ENCODE results near the gene RNF41.

Gene RNF41

DNA sequence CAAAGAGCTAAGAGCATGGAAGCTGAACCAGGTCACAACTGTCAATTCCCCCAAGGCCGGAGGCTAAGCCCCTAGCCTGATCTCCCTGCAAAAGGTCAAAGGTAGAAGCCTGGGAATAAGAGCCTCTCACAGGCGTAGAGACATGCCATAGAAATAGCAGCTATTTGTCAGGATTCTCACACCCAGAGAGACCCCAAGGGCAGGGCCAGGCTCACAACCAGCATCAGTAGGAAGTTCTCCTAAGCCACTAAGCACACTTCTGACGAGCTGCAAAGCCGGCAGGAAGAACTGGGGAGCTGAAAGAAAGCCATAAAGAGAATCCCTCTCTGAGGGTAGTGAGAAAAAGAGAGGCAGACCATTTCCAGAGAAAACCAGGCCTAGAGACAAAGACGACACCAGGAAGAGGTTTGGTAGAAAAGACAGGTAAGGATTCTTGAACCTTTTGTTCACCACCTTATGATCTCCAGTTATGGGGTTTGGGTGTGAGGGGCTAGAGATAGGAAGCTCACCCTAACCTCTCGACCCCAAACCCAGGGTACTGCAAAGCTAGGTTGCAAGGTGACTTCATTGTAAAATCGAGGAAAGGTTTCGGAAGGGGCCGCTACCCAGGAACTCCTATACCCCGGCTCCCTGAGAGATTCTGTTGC, 33.5 kb downstream of the RNF41 start:
- no peak for DNase-seq (ENCODE audit: low spot score)
- TF ChIP-seq, protein P1, sequence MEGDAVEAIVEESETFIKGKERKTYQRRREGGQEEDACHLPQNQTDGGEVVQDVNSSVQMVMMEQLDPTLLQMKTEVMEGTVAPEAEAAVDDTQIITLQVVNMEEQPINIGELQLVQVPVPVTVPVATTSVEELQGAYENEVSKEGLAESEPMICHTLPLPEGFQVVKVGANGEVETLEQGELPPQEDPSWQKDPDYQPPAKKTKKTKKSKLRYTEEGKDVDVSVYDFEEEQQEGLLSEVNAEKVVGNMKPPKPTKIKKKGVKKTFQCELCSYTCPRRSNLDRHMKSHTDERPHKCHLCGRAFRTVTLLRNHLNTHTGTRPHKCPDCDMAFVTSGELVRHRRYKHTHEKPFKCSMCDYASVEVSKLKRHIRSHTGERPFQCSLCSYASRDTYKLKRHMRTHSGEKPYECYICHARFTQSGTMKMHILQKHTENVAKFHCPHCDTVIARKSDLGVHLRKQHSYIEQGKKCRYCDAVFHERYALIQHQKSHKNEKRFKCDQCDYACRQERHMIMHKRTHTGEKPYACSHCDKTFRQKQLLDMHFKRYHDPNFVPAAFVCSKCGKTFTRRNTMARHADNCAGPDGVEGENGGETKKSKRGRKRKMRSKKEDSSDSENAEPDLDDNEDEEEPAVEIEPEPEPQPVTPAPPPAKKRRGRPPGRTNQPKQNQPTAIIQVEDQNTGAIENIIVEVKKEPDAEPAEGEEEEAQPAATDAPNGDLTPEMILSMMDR (IDR thresholded peaks at IDR 0.05; ENCODE audit: extremely low read depth, insufficient read depth, missing control alignments) = no peak
- in situ Hi-C loops (cut with MboI; ENCODE audit: low pct_unique_long_range_greater_than_20kb, low sequenced_read_pairs, unreplicated experiment) = no loop called here

DNA sequence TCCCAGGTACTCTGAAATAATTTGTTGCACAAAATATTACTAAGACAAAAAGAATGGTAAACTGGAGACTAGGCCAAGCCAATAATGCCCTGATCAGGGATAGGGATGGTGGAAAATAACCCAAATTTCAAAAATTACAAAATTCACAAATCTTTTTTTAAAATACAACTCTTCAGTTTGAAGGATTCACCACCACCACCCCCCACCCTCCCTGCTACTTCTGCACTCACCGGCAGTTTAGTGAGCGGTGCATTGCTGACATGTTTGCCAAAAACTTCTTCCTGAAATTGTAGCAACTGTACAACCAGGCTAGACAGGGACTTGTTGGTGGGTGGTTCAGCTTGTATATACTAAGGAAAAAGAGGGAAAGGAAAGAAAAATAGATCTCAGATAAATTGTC, 34.8 kb downstream of the RNF41 start:
- in situ Hi-C loops (cut with MboI; ENCODE audit: low pct_unique_long_range_greater_than_20kb, low sequenced_read_pairs, unreplicated experiment) = no loop called here
- DNase-seq (ENCODE audit: low spot score) = no peak
- TF ChIP-seq, protein P1 (IDR thresholded peaks at IDR 0.05; ENCODE audit: extremely low read depth, insufficient read depth, missing control alignments) = no peak

DNA sequence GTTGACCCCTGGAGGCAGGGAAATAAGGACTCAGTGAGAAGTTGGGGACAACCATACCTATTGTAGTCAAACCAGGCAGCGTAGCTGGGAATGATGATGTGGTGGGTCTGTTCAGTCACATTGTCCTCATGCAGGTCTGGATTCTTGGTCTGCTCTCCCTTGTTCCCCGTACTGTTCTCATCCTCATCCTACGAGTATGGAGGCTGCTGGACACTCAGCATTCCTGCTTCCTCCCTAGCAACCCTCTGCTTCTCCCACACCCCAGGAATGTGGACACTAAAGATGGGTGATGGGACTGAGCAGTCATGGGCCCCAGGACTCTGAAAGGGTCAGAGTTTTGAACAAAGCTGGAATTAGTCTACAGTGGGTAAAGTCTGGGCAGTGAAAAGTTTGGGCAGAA, 43.4 kb downstream of the RNF41 start:
- in situ Hi-C loops (cut with MboI; ENCODE audit: low pct_unique_long_range_greater_than_20kb, low sequenced_read_pairs, unreplicated experiment) = no loop called here
- TF ChIP-seq, protein P1 (IDR thresholded peaks at IDR 0.05; ENCODE audit: extremely low read depth, insufficient read depth, missing control alignments) = no peak
- DNase-seq (ENCODE audit: low spot score) = no peak

DNA sequence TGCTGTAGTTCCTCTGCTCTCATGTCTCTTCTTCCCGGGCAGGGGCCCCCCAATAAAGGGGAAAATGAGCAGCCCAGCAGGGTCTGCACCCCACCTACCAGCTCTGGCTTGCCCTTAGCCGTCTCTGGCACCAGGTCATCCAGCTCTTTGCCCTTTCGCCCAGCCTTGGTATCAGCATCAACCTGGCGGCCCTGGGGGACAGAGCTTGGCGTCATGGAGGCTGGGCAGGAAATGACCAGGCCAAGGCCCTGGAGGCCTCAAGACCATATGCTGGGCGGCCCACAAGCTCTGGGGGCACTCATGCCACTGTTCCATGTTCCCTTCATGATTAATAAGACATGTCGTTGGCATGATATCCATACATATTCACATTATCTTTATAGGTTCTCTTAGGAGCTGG, 48.9 kb downstream of the RNF41 start:
- in situ Hi-C loops (cut with MboI; ENCODE audit: low pct_unique_long_range_greater_than_20kb, low sequenced_read_pairs, unreplicated experiment) = no loop called here
- TF ChIP-seq, protein P1 (IDR thresholded peaks at IDR 0.05; ENCODE audit: extremely low read depth, insufficient read depth, missing control alignments) = no peak
- DNase-seq (ENCODE audit: low spot score) = no peak

DNA sequence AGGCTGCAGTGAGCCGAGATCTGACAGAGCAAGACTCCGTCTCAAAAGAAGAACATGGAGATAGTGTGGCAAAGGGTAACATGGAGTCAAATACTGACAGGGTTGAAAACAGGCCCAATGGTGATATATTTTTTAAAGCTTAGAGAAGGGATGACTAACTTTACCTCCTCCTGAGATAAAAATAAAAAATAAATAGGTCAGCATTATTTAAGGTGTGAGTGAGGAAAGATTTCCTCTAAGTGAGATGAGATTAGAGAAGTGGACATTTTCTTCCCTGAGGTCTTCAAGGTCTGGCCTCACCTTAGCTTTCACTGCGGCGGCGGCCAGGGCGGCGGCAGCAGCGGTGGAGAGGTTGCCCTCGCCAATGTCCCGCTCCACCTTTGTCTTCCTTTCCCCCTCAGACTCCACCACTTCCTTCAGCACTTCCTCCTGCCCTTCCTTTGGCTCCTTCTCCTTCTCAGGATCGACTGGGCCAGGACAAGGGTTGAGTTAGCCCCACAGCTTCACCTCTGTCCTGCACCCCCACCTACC, 52.4 kb downstream of the RNF41 start:
- no peak for DNase-seq (ENCODE audit: low spot score)
- TF ChIP-seq, protein P1 (IDR thresholded peaks at IDR 0.05; ENCODE audit: extremely low read depth, insufficient read depth, missing control alignments) = no peak
- in situ Hi-C loops (cut with MboI; ENCODE audit: low pct_unique_long_range_greater_than_20kb, low sequenced_read_pairs, unreplicated experiment) = no loop called here

DNA sequence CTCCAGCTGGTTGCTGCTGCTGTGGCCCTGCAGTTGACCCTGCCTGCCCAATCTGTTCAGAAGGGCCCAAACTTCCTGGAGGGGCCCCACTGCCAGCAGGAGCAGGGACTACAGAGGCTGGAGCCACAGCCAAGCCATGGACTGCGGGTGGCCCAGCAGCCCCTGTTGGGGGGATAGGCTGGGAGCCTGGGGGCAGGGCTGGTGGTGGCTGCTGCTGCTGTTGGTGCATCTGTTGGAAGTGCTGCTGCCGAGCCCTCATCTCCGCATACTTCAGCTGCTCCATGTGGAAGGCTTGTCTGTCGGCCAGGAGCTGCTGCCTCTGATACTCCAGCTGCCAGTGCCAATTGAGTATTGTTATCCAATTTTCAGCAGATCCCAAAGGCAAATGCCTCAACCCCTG, 56.4 kb downstream of the RNF41 start:
- TF ChIP-seq, protein P1 (IDR thresholded peaks at IDR 0.05; ENCODE audit: extremely low read depth, insufficient read depth, missing control alignments) = no peak
- in situ Hi-C loops (cut with MboI; ENCODE audit: low pct_unique_long_range_greater_than_20kb, low sequenced_read_pairs, unreplicated experiment) = no loop called here
- no peak for DNase-seq (ENCODE audit: low spot score)
